ENCODE measurements around the gene FNBP1.

FNBP1 gene

GRCh38 chr9:130072515-130073235 lies 29.7 kb upstream of the FNBP1 start:
- no peak overlapping the region for H3K27ac ChIP-seq

GRCh38 chr9:130069048-130069447 lies 26.1 kb upstream of the FNBP1 start:
- H3K27ac ChIP-seq = no peak overlapping the region
- TF ChIP-seq, protein P1, sequence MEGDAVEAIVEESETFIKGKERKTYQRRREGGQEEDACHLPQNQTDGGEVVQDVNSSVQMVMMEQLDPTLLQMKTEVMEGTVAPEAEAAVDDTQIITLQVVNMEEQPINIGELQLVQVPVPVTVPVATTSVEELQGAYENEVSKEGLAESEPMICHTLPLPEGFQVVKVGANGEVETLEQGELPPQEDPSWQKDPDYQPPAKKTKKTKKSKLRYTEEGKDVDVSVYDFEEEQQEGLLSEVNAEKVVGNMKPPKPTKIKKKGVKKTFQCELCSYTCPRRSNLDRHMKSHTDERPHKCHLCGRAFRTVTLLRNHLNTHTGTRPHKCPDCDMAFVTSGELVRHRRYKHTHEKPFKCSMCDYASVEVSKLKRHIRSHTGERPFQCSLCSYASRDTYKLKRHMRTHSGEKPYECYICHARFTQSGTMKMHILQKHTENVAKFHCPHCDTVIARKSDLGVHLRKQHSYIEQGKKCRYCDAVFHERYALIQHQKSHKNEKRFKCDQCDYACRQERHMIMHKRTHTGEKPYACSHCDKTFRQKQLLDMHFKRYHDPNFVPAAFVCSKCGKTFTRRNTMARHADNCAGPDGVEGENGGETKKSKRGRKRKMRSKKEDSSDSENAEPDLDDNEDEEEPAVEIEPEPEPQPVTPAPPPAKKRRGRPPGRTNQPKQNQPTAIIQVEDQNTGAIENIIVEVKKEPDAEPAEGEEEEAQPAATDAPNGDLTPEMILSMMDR (conservative IDR thresholded peaks at IDR 0.05) = no peak

More at GRCh38 chr9:130072515-130073235, 29.7 kb upstream of the FNBP1 start:
- TF ChIP-seq, protein P1 (conservative IDR thresholded peaks at IDR 0.05) = no peak

- no peak overlapping the region for H3K27ac ChIP-seq
- TF ChIP-seq, protein P1 (conservative IDR thresholded peaks at IDR 0.05) = no peak
Measured at GRCh38 chr9:130064621-130065020, 21.6 kb upstream of the FNBP1 start.

- TF ChIP-seq, protein P1 (conservative IDR thresholded peaks at IDR 0.05) = no peak
Measured at GRCh38 chr9:130062750-130063149, 19.8 kb upstream of the FNBP1 start.

GRCh38 chr9:130060296-130060695 lies 17.3 kb upstream of the FNBP1 start:
- H3K27ac ChIP-seq = no peak overlapping the region
- TF ChIP-seq, protein P1 (conservative IDR thresholded peaks at IDR 0.05) = no peak

More at GRCh38 chr9:130062750-130063149, 19.8 kb upstream of the FNBP1 start:
- H3K27ac ChIP-seq = no peak overlapping the region

DNA sequence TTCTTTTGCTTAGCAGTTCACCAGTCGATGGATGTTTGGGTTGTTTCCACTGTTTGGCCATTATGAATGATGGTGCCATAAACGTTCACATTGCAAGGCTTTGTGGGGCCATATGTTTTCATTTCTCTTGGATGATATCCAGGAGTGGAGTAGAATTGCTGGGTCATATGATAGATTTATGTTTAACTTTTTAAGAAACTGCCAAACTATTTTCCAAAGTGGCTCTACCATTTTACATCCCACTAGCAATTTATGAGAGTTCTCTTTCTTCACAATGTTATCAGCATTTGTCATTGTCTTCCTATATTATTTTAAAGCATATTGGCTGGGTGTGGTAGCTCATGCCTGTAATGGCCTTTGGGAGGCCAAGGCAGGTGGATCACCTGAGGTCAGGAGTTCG lies 15.9 kb upstream of the FNBP1 start:
- TF ChIP-seq, protein P1 (conservative IDR thresholded peaks at IDR 0.05) = no peak
- H3K27ac ChIP-seq = no peak overlapping the region

GRCh38 chr9:130058154-130058553 lies 15.2 kb upstream of the FNBP1 start:
- no peak overlapping the region for H3K27ac ChIP-seq
- TF ChIP-seq, protein P1 (conservative IDR thresholded peaks at IDR 0.05) = peak; percentile 53

Measured in VCaP (cell line).